HEK293 (cell line): Measurements from ENCODE around the gene UFC1.
A peak's percentile ranks its signal among the peaks of the same experiment; 100 is the strongest.

Experiments used
- REPIN1 ChIP-seq: fragments of 450-650 bp; formaldehyde crosslinking; IDR thresholded peaks from 2 replicates; pipeline ENCODE4 v1.5.1; 2017; ENCODE audit warnings: missing biosample characterization, missing genetic modification characterization, low read depth
- SP3 ChIP-seq: fragments of 450-650 bp; formaldehyde crosslinking; IDR thresholded peaks from 2 replicates; pipeline ENCODE4 v1.5.1; 2016; ENCODE audit warnings: missing biosample characterization, missing genetic modification characterization
- ZBTB7A ChIP-seq: fragments of 450-650 bp; formaldehyde crosslinking; IDR thresholded peaks from 2 replicates; pipeline ENCODE4 v1.5.1; 2016; ENCODE audit warnings: low read depth, missing biosample characterization, missing genetic modification characterization
- ZNF211 ChIP-seq: fragments of 450-650 bp; formaldehyde crosslinking; IDR thresholded peaks from 2 replicates; pipeline ENCODE4 v1.5.1; 2016; ENCODE audit warnings: low read depth, missing biosample characterization, missing genetic modification characterization
- ZNF23 ChIP-seq: fragments of 450-650 bp; formaldehyde crosslinking; IDR thresholded peaks from 2 replicates; pipeline ENCODE4 v1.5.1; 2016; ENCODE audit warnings: missing biosample characterization, missing genetic modification characterization, borderline replicate concordance
- ZNF335 ChIP-seq: fragments of 450-650 bp; formaldehyde crosslinking; conservative IDR thresholded peaks from 2 replicates; pipeline ENCODE4 v1.5.1; 2016; ENCODE audit warnings: missing biosample characterization, missing genetic modification characterization
- ZNF416 ChIP-seq: fragments of 450-650 bp; formaldehyde crosslinking; IDR thresholded peaks from 2 replicates; pipeline ENCODE4 v1.5.1; 2016; ENCODE audit warnings: missing biosample characterization, missing genetic modification characterization
- ZNF426 ChIP-seq: fragments of 450-650 bp; formaldehyde crosslinking; IDR thresholded peaks from 2 replicates; pipeline ENCODE4 v1.5.1; 2017; ENCODE audit warnings: missing biosample characterization, missing genetic modification characterization, mild to moderate bottlenecking, inconsistent platforms, moderate library complexity
- ZNF433 ChIP-seq: fragments of 450-650 bp; formaldehyde crosslinking; IDR thresholded peaks from 2 replicates; pipeline ENCODE4 v1.5.1; 2016; ENCODE audit warnings: missing biosample characterization, missing genetic modification characterization, low read depth
- ZNF548 ChIP-seq: fragments of 450-650 bp; formaldehyde crosslinking; IDR thresholded peaks from 2 replicates; pipeline ENCODE4 v1.5.1; 2016; ENCODE audit warnings: missing biosample characterization, missing genetic modification characterization
- TF ChIP-seq, protein P1 (sequence below): fragments of 450-650 bp; formaldehyde crosslinking; conservative IDR thresholded peaks from 2 replicates; pipeline ENCODE4 v1.5.1; 2016; ENCODE audit warnings: low read depth, missing biosample characterization, missing genetic modification characterization
- TF ChIP-seq, protein P2 (sequence below): fragments of 450-650 bp; formaldehyde crosslinking; IDR thresholded peaks from 2 replicates; pipeline ENCODE4 v1.5.1; 2016; ENCODE audit warnings: missing biosample characterization, missing genetic modification characterization
- TF ChIP-seq, protein P3 (sequence below): fragments of 450-650 bp; formaldehyde crosslinking; IDR thresholded peaks from 2 replicates; pipeline ENCODE4 v1.5.1; 2016; ENCODE audit warnings: missing biosample characterization, missing genetic modification characterization
- TF ChIP-seq, protein P4 (sequence below): fragments of 450-650 bp; formaldehyde crosslinking; IDR thresholded peaks from 2 replicates; pipeline ENCODE4 v1.5.1; 2016; ENCODE audit warnings: missing biosample characterization, missing genetic modification characterization, low read depth
- TF ChIP-seq, protein P5 (sequence below): fragments of 450-650 bp; formaldehyde crosslinking; IDR thresholded peaks from 2 replicates; pipeline ENCODE4 v1.5.1; 2016; ENCODE audit warnings: missing biosample characterization, missing genetic modification characterization, borderline replicate concordance
- TF ChIP-seq, protein P6 (sequence below): fragments of 450-650 bp; formaldehyde crosslinking; IDR thresholded peaks from 2 replicates; pipeline ENCODE4 v1.5.1; 2016; ENCODE audit warnings: missing biosample characterization, missing genetic modification characterization

Gene UFC1

DNA sequence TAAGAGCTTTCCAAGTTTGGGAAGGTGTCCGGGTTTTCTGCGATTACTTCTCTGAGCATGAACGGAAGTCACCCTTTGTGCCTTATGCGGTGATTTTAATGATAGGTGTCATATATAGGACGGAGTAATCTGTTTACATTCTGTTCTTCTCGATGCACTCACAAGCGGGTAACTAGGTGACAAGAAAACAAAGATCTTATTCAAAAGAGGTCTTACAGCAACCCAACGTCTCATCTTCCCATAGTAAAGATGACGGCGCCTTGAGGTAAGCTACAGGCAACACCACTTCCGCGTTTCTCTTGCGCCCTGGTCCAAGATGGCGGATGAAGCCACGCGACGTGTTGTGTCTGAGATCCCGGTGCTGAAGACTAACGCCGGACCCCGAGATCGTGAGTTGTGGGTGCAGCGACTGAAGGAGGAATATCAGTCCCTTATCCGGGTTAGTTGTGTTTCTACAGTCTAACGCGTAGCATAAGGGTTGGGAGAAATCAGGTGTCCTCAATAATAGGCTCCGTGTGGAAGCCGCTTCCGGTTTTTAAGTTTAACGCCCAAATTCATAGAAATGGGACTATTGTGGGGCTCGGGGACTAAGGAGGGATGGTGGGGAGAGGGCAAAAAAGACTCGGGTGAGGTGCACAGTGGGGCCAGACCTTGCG, at the start of gene UFC1 (continued):
- TF ChIP-seq, protein P1, sequence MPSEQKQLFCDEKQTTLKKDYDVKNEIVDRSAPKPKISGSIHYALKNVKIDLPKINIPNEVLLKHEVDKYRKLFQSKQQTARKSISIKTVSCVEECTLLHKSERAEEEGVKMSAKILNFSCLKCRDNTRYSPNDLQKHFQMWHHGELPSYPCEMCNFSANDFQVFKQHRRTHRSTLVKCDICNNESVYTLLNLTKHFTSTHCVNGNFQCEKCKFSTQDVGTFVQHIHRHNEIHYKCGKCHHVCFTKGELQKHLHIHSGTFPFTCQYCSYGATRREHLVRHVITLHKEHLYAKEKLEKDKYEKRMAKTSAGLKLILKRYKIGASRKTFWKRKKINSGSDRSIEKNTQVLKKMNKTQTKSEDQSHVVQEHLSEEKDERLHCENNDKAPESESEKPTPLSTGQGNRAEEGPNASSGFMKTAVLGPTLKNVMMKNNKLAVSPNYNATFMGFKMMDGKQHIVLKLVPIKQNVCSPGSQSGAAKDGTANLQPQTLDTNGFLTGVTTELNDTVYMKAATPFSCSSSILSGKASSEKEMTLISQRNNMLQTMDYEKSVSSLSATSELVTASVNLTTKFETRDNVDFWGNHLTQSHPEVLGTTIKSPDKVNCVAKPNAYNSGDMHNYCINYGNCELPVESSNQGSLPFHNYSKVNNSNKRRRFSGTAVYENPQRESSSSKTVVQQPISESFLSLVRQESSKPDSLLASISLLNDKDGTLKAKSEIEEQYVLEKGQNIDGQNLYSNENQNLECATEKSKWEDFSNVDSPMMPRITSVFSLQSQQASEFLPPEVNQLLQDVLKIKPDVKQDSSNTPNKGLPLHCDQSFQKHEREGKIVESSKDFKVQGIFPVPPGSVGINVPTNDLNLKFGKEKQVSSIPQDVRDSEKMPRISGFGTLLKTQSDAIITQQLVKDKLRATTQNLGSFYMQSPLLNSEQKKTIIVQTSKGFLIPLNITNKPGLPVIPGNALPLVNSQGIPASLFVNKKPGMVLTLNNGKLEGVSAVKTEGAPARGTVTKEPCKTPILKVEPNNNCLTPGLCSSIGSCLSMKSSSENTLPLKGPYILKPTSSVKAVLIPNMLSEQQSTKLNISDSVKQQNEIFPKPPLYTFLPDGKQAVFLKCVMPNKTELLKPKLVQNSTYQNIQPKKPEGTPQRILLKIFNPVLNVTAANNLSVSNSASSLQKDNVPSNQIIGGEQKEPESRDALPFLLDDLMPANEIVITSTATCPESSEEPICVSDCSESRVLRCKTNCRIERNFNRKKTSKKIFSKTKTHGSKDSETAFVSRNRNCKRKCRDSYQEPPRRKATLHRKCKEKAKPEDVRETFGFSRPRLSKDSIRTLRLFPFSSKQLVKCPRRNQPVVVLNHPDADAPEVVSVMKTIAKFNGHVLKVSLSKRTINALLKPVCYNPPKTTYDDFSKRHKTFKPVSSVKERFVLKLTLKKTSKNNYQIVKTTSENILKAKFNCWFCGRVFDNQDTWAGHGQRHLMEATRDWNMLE: peak; percentile 72
- TF ChIP-seq ZNF426 (tag by site-specific recombination) (no peak), SP3 (peak; percentile 67; the same call in 1 of the 2 replicates), ZNF433 (tag by site-specific recombination) (no peak), ZNF211 (tag by site-specific recombination) (no peak), ZNF23 (tag by site-specific recombination) (no peak), REPIN1 (tag by site-specific recombination) (no peak; the same call in 1 of the 2 replicates), ZBTB7A (no peak; the same call in 1 of the 2 replicates), ZNF335 (peak; percentile 94), ZNF548 (tag by site-specific recombination) (no peak), ZNF416 (tag by site-specific recombination) (no peak)
- TF ChIP-seq, protein P2, sequence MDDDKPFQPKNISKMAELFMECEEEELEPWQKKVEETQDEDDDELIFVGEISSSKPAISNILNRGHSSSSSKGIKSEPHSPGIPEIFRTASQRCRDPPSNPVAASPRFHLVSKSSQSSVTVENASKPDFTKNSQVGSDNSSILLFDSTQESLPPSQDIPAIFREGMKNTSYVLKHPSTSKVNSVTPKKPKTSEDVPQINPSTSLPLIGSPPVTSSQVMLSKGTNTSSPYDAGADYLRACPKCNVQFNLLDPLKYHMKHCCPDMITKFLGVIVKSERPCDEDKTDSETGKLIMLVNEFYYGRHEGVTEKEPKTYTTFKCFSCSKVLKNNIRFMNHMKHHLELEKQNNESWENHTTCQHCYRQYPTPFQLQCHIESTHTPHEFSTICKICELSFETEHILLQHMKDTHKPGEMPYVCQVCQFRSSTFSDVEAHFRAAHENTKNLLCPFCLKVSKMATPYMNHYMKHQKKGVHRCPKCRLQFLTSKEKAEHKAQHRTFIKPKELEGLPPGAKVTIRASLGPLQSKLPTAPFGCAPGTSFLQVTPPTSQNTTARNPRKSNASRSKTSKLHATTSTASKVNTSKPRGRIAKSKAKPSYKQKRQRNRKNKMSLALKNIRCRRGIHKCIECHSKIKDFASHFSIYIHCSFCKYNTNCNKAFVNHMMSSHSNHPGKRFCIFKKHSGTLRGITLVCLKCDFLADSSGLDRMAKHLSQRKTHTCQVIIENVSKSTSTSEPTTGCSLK (tag by site-specific recombination): no peak
- TF ChIP-seq, protein P3, sequence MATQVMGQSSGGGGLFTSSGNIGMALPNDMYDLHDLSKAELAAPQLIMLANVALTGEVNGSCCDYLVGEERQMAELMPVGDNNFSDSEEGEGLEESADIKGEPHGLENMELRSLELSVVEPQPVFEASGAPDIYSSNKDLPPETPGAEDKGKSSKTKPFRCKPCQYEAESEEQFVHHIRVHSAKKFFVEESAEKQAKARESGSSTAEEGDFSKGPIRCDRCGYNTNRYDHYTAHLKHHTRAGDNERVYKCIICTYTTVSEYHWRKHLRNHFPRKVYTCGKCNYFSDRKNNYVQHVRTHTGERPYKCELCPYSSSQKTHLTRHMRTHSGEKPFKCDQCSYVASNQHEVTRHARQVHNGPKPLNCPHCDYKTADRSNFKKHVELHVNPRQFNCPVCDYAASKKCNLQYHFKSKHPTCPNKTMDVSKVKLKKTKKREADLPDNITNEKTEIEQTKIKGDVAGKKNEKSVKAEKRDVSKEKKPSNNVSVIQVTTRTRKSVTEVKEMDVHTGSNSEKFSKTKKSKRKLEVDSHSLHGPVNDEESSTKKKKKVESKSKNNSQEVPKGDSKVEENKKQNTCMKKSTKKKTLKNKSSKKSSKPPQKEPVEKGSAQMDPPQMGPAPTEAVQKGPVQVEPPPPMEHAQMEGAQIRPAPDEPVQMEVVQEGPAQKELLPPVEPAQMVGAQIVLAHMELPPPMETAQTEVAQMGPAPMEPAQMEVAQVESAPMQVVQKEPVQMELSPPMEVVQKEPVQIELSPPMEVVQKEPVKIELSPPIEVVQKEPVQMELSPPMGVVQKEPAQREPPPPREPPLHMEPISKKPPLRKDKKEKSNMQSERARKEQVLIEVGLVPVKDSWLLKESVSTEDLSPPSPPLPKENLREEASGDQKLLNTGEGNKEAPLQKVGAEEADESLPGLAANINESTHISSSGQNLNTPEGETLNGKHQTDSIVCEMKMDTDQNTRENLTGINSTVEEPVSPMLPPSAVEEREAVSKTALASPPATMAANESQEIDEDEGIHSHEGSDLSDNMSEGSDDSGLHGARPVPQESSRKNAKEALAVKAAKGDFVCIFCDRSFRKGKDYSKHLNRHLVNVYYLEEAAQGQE (tag by site-specific recombination): peak; percentile 56
- TF ChIP-seq, protein P4, sequence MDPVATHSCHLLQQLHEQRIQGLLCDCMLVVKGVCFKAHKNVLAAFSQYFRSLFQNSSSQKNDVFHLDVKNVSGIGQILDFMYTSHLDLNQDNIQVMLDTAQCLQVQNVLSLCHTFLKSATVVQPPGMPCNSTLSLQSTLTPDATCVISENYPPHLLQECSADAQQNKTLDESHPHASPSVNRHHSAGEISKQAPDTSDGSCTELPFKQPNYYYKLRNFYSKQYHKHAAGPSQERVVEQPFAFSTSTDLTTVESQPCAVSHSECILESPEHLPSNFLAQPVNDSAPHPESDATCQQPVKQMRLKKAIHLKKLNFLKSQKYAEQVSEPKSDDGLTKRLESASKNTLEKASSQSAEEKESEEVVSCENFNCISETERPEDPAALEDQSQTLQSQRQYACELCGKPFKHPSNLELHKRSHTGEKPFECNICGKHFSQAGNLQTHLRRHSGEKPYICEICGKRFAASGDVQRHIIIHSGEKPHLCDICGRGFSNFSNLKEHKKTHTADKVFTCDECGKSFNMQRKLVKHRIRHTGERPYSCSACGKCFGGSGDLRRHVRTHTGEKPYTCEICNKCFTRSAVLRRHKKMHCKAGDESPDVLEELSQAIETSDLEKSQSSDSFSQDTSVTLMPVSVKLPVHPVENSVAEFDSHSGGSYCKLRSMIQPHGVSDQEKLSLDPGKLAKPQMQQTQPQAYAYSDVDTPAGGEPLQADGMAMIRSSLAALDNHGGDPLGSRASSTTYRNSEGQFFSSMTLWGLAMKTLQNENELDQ: no peak
- TF ChIP-seq, protein P5, sequence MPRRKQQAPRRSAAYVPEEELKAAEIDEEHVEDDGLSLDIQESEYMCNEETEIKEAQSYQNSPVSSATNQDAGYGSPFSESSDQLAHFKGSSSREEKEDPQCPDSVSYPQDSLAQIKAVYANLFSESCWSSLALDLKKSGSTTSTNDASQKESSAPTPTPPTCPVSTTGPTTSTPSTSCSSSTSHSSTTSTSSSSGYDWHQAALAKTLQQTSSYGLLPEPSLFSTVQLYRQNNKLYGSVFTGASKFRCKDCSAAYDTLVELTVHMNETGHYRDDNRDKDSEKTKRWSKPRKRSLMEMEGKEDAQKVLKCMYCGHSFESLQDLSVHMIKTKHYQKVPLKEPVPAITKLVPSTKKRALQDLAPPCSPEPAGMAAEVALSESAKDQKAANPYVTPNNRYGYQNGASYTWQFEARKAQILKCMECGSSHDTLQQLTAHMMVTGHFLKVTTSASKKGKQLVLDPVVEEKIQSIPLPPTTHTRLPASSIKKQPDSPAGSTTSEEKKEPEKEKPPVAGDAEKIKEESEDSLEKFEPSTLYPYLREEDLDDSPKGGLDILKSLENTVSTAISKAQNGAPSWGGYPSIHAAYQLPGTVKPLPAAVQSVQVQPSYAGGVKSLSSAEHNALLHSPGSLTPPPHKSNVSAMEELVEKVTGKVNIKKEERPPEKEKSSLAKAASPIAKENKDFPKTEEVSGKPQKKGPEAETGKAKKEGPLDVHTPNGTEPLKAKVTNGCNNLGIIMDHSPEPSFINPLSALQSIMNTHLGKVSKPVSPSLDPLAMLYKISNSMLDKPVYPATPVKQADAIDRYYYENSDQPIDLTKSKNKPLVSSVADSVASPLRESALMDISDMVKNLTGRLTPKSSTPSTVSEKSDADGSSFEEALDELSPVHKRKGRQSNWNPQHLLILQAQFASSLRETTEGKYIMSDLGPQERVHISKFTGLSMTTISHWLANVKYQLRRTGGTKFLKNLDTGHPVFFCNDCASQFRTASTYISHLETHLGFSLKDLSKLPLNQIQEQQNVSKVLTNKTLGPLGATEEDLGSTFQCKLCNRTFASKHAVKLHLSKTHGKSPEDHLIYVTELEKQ (tag by site-specific recombination): no peak
- TF ChIP-seq, protein P6, sequence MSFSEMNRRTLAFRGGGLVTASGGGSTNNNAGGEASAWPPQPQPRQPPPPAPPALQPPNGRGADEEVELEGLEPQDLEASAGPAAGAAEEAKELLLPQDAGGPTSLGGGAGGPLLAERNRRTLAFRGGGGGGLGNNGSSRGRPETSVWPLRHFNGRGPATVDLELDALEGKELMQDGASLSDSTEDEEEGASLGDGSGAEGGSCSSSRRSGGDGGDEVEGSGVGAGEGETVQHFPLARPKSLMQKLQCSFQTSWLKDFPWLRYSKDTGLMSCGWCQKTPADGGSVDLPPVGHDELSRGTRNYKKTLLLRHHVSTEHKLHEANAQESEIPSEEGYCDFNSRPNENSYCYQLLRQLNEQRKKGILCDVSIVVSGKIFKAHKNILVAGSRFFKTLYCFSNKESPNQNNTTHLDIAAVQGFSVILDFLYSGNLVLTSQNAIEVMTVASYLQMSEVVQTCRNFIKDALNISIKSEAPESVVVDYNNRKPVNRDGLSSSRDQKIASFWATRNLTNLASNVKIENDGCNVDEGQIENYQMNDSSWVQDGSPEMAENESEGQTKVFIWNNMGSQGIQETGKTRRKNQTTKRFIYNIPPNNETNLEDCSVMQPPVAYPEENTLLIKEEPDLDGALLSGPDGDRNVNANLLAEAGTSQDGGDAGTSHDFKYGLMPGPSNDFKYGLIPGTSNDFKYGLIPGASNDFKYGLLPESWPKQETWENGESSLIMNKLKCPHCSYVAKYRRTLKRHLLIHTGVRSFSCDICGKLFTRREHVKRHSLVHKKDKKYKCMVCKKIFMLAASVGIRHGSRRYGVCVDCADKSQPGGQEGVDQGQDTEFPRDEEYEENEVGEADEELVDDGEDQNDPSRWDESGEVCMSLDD (tag by site-specific recombination): peak; percentile 74; the same call in 1 of the 2 replicates
